SHP77 (cell line): Measurements from ENCODE around the gene CAMK2N1.
"Not testable (repeated sequence)": the region's sequence is repeated elsewhere in the genome, so short reads cannot be mapped to it uniquely, and the experiment has no call there.

Experiments
- DNase-seq, 2 experiments: peaks; one replicate each; lab custom pipeline; 2025; lab: John Stamatoyannopoulos, UW

Gene CAMK2N1

DNA sequence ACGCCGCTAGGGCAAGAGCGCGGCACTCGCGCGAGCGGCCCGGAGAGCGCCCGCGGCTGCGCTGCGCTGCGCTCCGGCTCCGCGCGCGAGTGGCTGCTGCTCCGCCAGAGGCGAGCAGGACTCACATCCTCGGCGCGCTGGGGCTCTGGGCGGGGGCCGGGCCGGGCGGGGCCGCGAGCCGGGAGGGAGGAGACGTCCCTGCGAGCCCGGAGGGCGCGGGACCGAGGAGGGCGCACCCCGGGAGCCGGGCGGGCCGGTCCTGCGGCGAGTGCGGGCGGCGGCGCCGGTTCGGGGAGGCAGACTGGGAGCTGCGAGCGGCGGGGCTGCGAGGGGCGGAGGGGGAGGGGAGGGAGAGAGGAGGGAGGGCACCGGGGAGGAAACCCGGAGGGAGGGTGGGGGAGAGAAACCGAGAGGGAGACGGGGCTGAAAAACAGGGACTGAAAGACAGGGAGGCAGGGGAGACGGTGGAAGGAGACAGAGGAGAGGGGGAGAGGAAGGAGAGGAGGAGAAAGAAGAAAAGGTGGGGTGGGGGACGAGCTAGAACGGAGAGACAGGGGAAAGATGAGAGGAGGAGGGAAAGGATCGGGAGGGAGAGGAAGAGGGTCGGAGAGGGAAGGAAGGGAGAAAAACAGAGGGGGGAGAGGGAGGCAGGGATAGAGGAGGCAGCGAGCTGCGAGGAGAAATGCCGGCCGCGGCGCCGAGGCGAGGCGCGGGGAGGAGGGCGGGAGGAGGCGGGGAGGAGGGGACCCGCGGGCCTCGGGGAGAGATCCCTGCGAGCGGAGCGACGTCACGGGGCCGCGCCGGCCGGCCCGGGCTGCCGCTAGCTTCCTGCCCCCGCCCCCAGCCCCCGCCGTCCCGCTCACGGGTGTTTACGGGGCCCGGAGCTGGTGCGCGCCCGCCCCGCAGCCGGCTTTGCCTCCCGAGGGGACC is at the start of gene CAMK2N1:
CAMK2N1 (minus strand) TSS at position 684 of the 930 bp plus-strand sequence. CDS start 831 bp downstream, outside the sequence.
- peak in 1 of 2 experiments; percentile 37 for DNase-seq

DNA sequence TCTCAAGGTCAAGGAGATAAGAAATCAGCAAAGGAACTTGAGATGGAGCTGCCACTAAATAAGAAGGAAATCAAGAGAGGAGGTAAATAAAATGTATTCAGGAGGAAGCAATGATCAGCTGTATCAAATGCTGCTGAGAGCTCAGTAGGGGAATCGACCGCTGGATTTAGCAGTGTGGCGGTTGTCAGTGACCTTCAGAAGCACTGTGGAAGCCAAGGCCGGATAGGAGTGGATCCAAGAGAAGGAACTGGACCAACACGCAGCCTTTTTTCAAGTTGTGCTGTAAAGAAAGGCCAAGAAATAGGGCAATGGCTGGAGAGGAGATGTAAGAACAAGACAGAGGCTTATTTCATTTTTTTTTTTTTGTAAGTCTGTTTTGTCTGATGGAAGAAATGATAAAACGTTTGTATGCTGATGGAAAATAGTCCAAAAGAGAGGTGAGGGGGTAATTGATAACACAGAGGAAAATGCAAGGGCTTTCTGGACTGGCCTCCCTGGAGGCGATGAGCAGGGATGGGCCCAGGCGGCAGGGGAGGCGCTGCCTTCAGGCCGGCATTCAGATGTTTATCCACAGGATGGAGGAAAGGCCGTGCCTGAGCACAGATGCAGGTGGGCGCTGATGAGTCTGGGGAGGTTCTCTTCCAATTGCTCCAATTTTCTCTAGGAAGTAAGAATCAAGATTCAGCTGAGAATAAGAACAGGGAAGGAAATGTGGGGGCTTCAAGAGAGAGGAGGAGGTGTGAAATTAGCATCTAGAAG is 48.8 kb upstream of the CAMK2N1 start:
- DNase-seq, result no peak

DNA sequence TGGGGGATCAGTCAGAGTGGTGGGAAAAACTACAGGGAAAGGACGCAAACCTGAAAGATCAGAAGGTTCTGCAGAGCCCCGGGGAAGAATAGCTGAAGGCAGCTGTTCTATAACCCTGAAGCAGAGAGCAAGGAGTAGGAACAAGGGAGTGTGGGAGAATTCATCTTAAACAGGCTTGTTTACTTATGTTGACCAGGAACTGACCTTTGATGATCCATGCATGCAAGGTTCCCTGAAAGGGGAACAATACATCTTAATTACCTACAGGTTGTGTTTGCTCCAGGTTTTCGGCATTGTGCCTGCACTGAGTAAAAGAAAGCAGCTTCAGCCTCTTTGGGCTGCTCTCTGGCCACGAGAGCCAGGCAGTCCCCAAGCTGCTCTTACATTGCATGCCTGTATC is 47.6 kb upstream of the CAMK2N1 start:
- no peak for DNase-seq

DNA sequence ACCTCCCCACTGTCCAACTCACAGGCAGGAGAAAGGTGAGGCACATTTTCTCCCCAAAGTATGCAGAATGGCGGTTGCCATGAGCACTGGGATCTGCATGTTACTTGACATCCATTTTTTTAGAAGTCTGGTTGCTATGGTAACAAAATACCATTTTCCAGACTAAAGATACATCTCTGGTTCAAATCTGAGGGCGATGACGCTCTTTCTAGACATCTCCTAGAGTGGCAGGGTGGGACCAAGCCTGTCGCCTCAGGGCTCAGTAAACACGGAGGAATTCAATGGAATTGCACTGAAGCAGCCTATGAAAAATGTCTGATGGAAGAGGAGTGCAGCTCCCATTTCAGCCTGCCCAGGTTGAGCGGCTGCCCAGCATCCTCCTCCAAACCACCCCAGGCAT is 44.9 kb upstream of the CAMK2N1 start:
- no peak for DNase-seq

DNA sequence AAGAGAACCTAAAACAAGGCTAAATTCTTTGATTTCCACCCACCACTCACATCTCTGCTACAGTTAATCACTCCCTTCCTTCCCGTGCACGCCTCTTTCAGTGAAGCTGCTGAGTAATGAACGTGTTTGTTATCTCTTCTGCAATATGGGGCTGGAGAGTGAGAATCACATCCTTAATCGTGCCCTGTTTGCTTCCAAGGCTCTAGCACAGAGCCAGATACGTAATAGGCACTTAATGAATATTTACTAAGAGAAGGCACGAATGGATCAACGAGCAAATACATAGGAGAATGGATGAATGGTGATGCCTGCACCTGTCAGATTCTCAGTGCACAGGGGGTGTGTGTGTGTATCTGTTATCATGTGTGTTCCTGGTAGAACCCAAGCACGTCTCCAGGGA is 44.3 kb upstream of the CAMK2N1 start:
- no peak for DNase-seq

DNA sequence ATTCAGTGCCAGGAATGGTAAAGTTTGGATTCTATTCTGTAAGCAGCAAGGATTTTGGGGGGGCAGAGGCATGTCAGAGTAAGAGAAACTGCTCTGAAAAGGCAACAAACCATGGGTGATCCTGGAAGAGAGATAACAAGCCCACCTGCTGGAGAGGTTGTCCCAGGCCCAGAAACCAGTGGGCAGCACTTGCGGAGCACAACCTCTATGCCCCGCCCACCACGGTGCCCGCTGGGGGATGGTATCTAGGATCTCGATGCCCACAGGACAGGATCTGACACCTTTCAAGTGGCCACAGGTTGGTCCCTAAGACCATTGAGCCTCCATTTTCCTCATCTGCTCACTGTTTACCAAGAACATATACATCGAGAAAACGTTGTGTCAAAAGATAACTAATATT is 42.2 kb upstream of the CAMK2N1 start:
- DNase-seq, result no peak

DNA sequence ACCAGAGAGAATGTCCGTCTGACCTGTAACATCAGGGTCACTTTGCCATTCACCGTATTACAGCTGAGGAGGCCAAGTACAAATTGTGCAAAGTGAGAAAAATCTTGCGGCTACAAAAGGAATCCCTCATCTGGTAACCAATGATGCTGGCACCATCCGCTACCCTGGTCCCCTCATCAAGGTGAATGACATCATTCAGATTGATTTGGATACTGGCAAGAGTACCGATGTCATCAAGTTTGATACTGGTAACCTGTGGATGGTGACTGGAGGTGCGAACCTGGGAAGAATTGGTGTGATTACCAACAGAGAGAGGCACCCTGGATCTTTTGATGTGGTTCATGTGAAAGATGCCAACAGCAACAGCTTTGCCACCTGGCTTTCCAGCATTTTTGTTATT is 40.3 kb upstream of the CAMK2N1 start:
- no peak for DNase-seq

DNA sequence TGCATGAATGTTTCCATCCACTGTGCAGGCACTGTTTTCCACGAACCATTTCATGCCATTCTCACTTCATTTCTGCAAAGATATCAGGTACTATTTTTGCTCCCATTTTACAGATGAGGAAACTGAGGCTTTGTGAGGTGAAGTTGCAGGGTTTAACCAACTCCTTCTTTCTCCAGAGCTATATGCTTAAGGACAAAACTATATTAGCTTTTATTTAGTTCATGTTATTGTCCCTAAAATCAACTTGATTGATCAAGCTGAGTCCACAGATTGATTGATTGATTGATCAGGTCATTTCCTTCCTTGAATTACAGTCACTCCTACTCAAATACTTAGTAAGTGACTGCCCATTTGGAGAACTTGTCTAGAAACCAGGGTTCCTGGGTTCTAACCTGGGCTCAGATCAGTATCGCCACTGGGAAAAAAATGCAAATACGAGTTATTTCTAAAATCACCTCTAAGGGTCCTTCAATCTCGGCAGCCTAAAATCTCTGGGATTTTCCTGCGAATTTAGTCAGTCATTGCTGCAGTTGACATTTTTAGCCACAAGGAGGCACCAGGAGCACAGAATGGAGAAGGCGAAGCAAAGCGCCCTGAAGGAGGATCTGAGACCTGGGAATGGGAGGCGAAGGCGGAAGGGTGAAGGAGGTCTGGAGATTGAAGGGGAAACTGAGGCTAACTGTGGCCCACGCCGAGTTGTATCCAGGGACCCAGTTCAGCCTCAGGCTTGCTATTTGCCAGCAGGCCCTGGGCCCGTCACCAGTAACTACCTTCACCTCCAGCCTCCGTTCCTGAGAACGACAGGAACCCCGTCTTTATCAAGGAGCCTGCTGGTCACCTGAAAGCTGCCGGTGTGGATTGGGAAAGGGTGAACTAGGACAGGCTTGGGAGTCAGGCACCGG is 36.2 kb upstream of the CAMK2N1 start:
- peak; percentile 38 to 59 for DNase-seq

DNA sequence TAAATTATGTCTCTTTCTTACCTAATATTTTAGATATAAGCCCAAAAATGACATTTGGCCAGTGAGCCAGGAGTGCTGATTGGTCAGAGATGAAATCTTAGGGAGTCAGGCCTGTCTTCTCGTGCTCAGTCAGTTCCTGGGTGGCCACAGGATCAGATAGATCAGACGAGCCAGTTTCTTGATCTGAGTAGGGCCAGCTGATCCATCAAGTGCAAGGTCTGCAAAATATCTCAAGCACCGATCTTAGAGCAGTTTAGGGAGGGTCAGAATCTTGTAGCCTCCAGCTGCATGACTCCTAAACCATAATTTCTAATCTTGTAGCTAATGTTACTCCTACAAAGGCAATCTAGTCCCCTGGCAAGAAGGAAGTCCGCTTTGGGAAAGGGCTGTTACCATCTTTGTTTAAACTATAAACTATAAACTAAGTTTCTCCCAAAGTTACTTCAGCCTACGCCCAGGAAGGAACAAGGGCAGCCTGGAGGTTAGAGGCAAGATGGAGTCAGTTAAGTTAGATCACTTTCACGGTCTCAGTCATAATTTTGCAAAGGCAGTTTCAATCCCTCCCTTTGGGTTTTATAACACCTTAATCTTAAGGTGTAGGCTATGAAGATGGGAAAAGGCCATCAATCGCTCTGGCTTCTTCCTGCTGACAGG is 33.7 kb upstream of the CAMK2N1 start:
- not testable (repeated sequence) for DNase-seq

DNA sequence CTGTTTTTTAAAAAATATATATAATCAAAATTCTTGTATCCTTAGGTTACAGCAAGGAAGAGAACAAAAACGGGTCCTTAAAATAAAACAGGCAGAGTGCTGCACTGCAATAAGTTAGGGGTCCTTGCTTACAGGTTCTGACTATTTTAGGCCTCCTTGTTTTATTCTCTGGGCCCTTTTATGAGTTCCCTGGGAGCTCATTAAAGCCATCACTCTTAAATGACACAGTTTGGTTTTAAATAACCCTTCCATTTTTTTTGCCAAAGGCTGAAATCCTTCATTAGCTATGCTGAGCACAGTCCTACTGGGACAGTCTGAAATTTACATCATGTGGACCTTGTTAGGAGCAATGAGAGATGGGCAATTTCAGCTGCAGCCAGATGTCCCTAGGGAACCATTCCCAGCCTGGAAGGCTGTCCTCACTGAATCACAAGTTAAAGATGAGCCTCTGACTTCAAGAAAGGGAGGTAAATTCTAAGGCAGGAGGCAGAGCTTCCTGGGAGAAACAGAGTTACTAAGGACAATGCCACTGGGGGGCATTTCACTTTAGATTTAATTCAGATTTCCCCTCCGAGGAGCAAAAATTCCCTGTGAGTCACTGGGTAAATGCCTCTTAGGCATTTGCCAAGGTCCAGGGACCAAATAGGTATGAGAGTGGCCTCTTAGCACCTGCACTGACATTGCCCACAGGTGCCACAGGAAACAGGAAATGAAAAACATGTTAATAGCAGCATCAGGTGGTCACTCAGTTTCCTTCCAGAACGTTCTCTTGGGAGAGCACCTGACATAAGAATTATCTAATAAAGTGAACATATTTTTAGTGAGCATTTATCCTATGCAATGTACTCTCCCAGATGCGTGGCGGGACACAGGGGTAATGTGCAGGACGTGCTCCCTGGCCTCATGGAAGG is 25.8 kb upstream of the CAMK2N1 start:
- DNase-seq, result no peak

DNA sequence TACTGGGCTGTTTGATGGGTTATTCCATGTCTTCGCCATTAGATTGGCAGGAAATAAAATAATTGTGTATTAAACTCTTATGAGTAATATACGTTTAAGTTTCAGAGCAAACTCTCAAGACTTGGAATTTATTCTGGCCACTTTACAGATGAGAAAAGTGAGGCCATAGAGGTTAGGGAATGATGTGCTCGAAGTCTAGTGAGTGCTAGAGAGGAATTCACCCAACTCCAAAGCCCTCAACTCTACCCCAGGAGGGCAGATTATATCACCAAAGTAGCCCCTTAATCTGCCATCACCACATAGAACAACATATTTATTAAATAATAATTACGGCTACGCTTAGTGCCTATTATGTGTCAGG is 22.4 kb upstream of the CAMK2N1 start:
- DNase-seq, result no peak

DNA sequence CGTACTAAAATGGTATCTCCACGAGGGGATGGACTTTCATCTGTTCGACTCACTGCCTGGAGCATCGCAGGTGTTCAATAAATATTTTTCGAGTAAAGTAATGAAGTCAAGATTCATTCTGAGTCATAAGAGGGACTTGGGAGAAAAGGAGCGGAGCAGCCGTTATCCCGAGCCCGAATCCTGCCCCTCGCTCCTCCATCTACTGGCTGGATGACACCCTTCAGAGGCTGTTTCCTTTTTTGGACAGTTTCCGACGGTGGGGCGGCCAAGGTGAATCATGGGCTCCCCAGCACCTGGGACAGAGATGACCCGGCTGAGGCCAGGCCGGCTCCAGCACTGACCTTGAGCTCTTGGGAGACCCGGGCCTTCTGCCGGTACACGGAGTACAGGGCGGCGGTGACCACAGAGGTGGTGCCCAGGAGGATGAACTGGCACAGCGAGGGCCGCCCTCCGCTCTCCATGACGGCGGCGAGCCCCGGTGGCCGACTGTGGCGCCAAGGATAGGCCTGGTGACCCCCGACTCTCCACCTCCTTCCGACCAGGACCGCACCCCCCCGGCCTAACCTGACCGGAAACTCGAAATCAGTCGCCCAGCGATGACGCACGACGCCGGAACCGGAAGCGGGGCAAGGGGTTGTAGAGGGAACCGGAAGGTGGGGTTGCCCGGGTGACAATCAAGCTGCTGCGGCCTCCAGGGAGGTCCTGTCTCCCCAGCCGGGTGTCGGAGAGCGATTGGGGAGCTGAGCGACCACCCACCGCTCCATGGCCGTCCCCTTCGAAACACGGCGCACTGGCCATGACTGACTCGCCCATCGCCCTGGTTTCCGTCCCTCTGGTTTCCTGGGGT is 21.8 kb upstream of the CAMK2N1 start, which contains the start of gene MUL1:
MUL1 (minus strand) TSS at position 588 of the 847 bp plus-strand sequence; CDS start at position 461, 127 bp downstream.
- peak; percentile 93 to 94 for DNase-seq

DNA sequence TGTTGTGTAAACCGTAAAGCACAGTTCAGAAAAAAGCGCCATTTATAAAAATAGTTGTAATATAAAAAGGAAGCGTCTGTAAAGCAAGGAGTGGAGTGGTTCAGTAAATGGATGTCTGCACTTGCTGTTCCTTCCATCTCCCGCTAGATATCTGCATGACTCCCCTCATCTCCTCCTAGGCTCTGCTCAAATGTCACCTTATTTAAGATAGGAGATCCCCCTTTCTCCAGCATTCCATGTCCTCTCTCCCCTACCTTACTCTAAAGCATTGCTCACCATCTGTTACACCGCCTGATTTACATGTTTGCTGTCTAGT is 21.2 kb upstream of the CAMK2N1 start:
- DNase-seq, result no peak

DNA sequence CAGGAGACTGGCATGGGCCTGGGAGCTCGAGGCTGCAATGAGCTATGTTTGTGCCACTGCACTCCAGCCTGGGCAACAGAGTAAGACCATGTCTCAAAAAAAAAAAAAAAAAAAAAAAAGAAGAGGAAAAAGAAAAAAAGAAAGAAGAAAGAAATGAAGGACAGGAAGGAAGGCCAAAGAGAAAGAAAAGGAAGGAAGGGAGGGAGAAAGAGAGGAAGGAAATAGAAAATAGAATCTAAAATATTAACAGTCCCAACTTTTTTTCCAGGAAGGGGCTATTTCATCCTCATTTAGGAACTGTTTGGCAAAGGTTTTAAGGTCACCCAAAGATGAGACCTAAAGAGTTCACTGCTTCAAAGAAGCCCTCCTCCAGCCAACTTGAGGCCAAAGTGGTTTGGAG is 19.5 kb upstream of the CAMK2N1 start:
- DNase-seq, result no peak

DNA sequence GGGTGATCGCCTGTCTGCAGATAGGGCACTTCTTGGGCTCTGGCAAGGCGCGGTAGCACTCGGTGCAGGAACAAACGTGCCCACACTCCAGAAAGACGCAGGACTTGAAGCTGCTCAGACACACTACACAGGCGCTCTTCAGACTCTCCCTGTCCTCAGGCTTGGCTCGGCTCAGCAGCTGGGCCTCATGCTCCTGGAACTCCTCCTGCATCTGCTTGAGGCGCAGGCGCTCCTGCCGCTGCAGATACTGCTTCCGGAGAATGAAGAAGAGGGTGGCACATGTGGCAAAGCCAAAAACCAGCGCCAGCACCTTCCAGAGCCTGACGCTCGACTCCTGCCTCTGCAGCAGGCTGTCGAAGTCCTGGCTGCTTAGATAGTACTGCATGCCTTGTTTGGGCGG is 14.7 kb upstream of the CAMK2N1 start:
- DNase-seq, result no peak

DNA sequence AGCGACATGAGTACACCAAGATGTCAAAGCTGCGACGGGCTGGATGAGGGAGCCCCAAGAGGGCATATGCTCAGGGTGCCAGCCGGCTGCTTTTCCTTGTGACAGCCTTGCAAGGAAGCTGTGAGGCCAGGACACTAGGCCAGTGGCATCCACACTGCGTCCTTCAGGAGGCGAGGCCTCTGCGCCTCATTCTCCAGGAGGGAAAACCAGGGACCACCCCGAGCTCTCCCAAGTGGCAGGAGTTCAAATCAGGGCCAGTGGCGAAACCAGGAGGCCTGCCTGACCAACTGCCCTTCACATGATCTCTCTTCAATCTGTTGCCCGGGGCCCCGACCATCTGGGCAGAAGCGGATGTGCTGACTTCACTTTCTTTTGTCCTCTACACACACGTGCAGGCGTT is 13.7 kb upstream of the CAMK2N1 start:
- no peak for DNase-seq

DNA sequence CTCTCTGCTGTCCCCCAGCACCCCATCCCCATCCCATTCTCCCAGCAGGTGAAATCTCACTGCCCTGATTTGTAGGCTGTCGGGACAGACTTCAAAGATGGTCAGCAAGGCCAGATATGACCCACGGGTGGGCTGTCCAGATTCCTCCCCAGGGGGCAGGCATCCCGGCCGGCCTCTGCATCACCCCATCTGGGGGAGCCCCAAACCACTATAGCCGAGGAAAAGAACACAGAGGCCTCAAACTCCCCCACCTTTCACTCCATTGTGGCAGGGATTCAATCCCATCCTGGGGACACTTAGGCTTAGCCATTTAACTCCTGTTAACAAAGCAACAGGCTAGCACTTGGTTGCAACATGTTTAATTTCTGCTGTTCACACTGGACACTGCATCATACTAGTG is 13.1 kb upstream of the CAMK2N1 start:
- DNase-seq, result no peak

DNA sequence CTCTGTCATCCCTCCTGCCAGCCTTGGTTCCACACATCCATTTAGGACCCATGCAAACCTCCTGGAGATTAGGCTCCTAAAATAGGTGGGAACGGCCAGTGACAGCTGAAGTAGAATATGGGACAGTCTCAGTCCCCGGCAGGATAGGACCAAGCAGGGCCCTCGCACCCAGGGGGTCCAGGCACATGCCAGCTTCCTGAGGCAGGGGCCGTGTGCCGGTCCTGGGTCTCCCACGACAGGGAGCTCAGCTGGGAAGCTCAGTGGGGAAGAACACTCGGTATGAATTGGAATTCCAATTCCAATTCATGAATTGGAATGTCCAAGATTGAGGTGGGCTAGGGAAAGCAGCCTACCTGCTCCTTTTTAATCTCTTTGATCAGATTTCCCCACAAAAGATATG is 12.1 kb upstream of the CAMK2N1 start:
- no peak for DNase-seq

DNA sequence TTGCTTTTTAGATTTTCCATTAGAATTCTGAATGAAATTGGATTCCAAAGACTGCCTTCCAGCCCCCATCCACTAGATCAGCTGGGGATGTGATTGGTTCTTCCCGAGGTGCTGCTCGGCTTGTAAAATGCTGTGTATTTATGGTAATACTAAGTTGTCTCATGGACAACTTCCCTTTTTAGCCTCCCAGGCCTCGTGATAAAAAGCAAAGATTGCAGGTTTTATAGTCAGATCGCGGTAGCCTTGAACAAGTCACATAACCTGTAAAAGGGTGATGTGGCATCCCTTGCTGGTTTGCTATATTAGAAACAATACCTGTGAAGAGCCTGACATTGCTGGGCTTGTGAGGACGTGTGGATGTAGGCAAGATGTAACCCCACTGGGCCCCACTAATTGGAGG is 11.5 kb upstream of the CAMK2N1 start:
- DNase-seq, result no peak
